Inferior parietal cortex (tissue), 1 donor: Measurements from ENCODE around the gene FUZ.

Experiments used
- DNase-seq: peaks from one replicate; pipeline ENCODE4 v3.0.0-alpha.2; 2016; ENCODE audit errors: extremely low spot score

FUZ gene

DNA sequence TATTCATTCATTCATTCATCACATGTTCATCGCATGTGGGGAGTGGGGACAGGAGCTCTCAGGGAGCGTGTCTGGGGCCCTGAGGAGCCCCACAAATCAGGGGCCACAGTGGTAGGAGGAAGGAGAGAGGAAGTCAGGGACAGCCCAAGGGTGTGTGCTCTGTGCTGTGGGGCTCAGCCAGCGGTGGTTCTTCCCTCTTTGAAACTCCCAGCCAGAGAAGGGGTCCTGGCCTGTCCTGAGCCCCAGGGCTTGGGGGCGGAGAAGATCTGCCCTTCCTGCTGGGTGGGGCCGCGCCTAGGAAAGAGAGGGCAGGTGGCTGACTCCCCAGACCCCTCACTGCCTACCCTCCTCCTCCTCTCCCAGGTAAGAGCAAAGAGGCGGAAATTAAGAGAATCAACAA is 31.7 kb downstream of the FUZ start:
- no peak for DNase-seq

DNA sequence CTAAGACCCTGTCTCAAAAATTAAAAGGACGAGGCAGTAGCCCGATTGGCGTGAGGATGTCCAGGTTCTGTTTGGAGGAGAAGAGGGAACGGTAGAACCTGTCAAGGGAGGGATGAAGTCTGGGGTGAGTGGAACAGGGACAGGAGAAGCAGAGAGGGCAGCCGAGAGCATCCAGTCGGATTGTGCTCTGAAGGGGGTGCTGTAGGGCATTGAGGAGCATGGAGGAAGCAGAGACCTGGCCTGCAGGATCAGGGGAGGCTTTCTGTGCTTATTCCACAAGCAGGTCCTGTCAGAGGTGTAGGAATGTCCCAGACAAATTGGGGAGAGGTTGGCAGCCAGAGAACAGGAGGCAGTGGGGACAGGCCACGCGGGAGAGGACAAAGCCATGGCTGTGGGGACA is 32.2 kb downstream of the FUZ start:
- no peak for DNase-seq

DNA sequence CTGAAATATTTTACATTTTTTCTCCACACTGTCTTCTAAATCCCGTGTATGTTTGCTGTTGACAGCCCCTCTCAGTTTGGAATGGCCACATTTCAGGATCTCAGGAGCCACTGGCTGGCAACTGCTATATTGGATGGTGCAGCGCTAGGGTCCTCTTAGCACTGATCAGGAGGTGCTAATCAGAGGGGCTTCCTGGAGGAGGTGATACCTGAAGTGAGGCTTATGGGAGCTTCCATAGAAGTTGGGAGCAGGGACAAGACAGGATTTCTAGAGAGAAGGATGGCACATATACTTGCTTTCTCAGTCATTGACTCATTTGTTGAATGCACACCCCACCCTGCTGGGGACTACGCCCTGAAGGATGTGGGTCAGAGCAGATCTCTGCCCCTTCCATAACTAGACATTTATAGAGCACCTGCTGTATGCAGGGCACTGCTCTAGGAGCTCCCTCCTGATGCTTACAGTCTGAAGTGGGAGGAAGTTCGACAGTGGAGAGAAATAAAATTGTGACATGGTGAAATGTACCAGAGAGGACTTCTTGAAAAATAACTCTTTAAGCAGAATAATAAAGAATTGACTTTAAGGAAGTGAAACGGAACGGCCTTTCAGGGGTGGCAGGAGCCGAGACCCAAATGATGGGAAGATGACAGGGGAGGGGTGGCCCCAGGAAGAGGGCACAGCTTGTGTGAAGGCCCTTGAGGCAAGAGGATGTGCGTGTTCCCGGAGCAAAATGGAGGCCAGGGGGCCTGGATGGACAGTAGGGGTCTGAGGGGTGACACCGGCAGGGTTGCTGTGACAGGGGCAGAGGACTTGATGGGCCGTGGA is 33.1 kb downstream of the FUZ start:
- DNase-seq = no peak

DNA sequence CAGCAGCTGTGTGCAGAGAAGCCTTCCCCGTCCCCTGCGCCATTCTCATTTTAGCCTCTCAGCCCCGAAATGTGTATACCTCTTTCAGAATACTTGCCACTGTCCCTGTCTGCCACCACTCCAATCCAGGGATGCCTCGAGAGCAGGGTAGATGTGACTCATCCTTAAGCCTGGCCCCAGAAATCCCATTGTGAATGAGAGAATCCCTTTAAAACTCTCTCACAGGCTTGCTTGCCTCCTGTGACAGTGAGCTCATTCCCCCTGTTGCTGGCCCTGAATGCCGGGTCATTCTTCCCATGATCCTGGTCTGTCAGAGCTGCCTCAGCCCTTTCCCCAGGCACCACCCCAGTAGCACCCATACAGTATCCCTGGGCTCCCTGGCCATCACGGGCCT is 36.7 kb downstream of the FUZ start:
- DNase-seq = no peak

DNA sequence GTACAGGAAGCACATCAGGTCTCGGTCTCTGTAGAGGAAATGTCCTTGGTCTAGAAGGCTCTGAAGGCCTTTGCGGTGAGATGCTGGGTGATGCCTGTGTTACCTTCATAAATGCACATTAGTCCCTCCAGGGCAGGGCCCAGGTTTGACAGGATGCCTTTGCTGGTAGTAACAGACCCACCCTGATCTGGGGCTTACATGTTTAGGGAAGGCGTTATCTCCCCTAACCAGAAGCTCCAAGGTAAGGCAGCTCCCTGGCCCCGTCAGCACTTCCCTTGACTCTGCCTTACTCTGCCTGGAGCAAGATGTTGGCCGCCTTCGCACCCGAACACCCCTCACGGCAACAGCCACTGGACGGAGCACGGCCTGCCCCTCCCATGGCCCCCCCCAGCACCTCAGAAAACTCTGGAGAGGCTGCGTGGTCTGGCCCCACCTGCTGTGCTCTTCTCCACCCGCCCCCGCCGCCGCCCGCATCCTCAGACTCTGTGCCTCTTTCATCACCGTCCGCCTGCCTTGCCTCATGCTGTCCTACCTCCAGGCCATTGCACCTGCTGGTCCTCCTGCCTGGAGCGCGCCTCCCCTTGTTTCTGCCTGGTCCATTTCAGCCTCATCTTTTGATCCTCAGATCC is 37.2 kb downstream of the FUZ start:
- no peak for DNase-seq

DNA sequence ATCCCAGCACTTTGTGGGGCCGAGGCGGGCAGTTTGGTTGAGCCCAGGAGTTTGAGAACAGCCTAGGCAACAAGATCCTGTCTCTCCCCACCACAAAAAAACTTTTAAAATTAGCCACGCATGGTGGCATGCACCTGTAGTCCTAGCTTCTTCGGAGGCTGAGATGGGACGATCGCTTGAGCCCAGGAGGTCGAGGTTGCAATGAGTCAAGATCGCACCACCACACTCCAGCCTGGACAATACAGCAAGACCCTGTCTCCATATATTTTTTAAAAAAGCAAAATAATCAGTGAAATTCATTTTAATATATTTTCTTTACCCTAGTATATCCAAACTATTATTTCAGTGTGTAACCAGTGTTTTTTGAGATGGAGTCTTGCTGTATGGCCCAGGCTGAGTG is 38.1 kb downstream of the FUZ start:
- no peak for DNase-seq

DNA sequence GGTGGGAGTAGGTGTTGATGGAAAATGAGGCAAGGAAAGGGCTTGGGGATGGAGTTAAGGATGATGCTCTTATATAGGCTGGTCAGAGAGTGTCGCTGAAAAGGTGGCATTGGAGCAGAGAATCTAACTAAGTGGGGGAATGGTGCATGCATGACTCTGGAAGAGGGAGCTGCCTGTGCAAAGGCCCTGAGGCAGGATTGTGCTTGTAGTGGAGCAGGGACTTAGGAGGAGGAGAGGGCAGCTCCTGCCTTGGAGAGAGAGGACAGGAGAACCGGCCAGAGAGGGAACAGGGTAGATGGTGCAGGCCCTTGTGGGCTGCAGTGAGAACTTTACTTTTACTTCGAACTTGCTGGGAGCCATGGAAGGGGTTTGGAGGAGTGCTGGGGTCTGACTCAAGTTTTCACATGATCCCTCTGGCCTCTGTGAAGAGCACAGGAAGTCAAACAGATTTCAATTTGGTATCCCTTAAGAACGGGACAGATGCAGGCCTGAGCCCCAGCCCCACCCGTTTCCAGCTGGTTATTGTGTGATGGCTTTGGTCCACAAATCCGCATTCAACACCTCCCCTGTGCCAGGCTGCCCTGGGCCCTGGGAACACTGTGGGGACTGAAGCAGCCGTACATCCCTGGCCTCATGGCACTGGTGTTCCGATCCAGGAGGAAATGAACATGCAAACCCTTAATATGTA is 39.3 kb downstream of the FUZ start:
- no peak for DNase-seq

DNA sequence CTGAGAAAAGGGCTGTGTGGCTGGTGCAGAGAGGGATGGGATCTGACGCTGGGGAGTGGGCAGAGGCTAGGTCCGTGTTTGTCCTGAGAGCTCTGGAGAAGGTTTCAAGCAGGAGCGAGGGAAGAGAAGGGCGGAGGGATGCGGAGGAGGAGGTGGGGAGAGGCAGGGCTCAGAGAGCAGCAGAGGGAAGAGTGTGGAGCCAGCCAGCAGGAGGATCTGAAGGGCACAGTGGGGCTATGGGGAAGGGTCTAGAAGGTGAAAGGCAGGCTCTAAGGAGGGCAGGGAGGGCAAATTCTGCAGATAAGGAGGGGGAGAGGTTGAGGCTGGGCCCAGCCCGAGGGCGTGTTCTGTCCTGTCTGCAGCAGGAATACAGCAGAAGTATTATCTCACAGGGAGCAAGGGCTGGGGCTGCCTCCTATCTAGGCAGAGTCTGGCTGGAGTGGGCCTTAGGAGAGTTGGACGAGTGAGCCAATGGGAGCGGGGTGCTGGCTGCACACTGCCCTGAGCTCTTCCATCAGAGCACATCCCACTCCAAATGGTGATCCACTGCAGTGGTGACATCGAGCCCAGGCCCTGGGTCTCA is 40.2 kb downstream of the FUZ start:
- DNase-seq = no peak

DNA sequence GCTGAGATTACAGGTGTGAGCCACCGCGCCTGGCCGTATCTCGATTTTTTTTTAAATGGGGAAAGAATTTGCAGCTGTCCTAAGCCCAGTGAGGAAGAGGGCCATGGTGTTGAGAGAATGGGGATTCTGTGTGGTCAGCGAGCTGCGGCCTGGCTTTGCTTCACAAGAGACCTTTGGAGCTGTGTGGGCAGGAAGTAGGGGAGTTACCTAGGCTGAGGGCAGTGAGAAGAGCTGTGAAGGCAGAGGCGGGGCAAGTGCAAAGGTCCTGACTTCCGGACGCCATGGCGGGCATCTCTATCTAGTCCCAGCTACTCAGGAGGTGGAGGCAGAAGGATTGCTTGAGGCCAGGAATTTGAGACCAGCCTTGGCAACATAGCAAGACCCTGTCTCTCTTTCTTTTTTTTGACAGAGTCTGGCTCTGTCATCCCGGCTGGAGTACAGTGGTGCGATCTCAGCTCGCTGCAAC is 41.4 kb downstream of the FUZ start:
- no peak for DNase-seq

DNA sequence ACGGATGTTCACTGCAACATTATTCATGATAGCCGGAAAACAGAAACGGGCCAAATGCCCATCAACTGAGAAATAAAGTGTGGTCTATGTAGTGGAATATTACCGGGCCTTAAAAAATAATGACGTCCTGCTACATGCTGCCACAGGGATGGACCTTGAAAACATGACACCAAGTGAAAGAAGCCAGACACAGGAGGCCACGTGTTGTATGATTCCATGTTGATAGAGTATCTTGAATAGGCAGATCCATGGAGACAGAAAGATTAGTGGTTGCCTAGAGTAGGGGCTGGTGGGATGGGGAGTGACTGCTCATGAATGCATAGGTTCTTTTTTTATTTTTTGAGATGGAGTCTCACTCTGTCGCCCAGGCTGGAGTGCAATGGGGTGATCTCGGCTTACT is 42.6 kb downstream of the FUZ start:
- no peak for DNase-seq

DNA sequence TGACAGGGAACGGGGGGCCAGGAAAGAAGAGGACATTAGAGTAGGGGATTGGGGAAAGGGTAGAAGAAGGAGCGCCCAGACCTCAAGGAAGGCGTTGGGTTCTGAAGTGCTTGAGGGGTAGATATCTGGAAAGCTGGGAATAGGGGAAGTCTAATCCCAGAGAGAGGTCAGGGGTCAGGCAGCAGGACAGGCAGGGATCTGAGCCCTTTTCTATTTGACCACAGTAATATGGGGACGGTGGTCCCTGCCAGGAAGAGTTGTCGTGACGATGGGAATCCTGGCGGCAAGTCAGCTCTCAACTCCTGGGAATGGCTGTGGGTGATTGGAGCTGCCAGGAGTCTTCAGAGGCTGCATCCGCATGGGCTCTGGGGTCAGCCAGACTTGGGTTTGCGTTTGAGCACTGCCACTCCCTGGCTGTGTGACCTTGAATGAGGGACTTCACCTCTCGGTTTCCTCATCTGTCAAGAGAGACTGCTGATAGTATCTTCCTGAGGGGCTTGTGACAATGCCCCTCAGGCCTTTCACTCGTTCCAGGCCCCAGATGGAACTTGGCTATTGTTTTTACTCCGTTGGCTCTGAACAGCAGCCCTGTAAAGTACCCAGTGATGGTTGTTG is 45.0 kb downstream of the FUZ start:
- DNase-seq = no peak

DNA sequence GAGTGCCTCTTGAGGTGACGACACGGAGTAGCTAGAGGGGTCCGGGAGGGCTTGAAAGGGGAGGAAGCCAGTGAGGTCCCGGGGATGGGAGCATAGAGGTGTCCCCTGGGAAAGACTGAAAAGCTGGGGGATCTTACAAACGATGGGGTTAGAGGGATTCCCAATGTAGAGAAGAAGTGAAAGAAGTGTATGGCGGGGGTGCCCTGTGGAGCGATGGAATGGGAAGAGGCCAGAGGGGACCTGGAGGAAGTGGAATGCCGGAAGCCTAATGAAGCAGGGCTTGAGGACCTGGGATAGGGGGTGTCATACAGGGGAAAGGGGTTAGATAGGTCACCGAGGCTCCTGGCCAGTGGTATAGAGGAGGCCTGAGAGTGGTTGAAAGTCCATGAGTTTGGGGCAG is 45.7 kb downstream of the FUZ start:
- DNase-seq = no peak

DNA sequence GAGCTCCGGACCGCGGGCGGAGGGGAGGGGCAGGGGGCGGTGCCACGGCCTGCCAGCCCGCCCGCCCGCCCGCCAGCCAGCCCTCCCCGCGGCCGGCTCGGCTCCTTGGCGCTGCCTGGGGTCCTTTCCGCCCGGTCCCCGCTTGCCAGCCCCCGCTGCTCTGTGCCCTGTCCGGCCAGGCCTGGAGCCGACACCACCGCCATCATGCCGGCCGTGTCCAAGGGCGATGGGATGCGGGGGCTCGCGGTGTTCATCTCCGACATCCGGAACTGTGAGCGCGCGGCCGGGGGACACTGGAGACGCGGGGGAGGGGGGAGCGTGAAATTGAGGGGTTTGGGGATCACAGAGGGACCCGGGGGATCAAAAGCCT is 46.2 kb downstream of the FUZ start, which contains the start of gene AP2A1:
AP2A1 (plus strand) TSS at position 72 of the 370 bp plus-strand sequence; CDS start at position 205, 133 bp downstream.
- no peak for DNase-seq

DNA sequence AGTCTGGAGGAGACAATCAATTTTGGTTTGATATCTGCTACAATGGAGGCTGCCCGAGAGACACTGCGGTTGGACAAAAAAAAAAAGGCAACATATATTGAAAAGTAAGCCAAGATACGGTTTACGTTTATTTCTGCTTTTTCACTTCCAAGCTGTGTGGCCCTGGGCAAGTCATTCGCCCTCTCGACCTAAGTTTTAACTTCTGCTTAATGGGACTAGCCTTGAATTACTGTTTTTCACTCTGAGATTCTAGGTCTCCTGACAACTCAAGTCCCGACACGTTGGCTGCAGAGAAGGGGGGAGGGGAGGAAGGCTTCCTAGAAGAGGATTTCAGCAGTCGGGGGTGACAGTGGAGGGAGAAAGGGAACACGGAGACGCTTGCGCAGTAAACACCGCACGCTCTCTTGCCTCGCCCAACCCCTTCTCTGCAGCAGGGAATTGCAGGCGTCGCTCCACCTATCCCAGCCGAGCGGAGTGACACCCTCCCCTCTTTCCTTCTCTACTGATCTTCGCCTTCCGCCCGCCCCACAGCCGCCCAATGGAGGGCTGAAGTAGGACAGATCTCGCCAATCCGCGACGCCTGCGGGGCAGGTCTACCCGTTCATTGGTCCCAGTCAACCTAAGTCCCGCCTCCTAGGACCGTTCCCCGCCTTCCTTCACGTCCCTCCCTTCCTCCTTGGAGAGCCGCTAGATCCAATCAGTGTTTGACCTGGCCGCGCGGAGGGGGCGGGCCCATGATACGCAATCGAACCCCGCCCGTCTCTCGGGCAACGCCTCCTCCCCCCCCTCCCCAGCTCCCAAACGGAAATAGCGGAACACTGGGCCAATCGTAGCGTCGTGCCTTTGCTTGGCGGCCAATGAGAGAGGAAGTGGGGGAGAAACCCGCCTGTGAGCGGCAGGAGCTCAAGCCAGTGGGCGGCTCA is 46.8 kb downstream of the FUZ start:
- DNase-seq = peak; percentile 99

DNA sequence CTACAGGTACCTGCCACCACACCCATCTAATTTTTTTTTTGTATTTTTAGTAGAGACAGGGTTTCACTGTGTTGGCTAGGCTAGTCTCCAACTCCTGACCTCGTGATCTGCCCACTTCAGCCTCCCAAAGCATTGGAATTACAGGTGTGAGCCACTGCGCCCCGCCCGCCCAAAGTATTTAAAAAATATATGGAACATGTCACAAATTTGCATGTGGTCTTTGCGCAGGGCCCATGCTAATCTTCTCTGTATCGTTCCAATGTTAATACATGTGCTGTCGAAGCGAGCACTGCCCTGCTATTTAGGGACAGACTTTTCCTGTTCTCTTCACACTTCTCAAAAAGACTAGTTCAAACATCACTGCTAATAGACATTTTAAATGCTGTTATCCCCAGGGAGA is 48.8 kb downstream of the FUZ start:
- no peak for DNase-seq

DNA sequence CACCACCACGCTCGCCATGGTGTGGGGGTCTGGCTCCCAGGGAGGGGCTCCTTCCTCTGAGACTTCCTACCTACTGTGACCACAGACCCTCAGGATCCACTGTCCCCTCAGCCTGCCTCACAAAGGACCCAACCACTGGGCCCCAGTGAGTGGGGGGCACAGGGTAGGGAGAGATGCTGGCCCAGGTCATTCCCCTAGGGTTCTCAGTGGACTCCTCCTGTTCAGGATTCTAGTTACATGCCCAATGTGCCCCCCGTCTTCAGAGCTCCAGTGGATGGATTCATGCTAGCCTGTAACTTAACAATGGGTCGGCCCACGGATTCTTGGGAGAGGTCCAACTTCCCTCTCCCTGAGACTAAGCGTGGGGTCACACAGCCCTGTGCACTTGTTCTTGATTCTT is 49.9 kb downstream of the FUZ start, which contains the start of gene TSKS:
TSKS (minus strand) TSS at position 77 of the 400 bp plus-strand sequence; CDS start at position 18, 59 bp downstream.
- DNase-seq = no peak

DNA sequence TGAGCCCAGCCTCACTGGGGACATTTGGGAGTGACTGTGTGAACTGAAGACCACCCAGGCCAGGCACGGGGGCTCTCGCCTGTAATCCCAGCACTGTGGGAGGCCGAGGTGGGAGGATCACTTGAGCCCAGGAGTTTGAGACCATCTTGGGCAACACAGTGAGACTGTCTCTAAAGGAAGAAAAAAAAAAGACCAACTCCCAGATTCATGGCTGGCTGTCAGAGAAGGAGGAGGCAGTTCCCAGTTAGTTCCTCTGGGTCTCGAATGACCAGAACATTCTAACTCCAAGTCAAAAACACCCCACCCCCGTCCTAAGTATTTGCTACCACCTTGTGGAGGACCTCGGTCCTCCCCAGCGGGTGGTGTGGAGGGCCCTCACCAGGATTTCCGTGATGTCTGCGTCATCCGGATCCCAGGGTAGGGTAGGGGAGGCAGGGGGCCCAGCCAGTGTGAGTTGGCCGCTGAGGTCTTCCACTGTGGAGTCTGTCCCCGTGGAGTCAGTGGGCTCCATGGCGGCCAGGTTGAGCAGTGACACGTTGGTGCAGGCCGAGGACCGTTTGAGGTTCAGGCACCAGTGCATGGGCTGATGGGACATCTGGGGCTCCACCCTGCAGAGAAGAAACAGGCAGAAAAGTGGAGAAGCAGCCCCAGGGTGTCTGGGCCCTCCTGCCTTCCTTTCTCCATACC is 51.3 kb downstream of the FUZ start:
- no peak for DNase-seq

DNA sequence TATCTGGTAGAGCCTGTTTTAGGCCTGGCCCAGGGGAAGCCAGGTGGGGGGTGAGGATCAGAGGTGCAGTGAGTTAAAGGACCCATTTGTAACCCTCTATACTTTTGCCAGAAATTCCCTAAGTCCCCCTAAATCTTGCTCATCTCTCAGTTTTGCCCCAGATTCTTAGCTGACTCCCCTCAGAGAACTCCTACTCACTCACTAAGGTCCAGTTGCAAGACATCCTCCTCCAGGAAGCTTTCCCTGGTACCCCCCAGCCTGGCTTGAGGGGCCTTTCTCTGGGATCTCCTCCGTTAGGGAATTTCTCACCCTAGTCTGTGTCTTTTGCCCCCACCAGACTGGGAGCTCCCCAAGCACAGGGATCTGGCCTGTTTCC is 51.9 kb downstream of the FUZ start:
- DNase-seq = no peak

DNA sequence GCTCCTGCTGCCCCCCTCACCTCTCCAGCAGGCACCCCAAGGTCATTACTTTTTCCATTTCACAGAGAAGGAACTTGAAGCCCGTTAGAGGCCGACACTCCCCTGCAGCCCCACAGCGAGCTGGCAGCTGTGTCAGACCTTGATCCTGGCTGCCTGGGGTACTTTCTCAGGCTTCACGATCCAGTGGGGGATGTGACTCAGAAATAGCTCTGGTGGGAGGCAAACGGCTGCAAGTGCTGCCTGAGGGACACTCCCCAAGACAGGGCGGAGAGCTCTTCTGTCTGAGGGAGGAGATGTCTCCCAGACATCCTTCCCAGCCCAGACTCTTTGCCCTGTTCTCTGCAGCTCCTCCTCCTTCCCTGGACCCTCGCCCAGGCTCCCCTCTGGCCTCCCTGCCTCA is 54.8 kb downstream of the FUZ start:
- DNase-seq = peak; percentile 20
